ENCODE data around the gene KDM1A. TPM values are rescaled to one million over a fixed set of nuclear protein-coding genes. Genes with fewer than 3 reads are reported as not detected.
"Not testable (repeated sequence)": the region's sequence is repeated elsewhere in the genome, so short reads cannot be mapped to it uniquely, and the experiment has no call there.

The KDM1A gene
- total RNA-seq = 100 to 1,000 TPM in 7 of 8 experiments, 10 to 100 TPM in 1; 64.1 to 405 (median 158) TPM

- peak; percentile 96 to 98 (median 97) for ATAC-seq (replicated peaks in 6 of 8)
- peak within 1 kb of the TSS; percentile 94 to 95 for H3K27ac ChIP-seq
- H3K4me1 ChIP-seq (replicated peaks in 1 of 2) = peaks cover 0 to 5% of the 10 kb centered on the region in 2 donors
- in situ Hi-C loops (cut with MboI; ENCODE audit: low pct_unique_long_range_greater_than_20kb in 2 of 9, low sequenced_read_pairs in 9 of 9, unreplicated experiment in 9 of 9) = no loop called here
- H3K4me3 ChIP-seq = peak within 1 kb of the TSS; percentile 58 to 84 (median 74)
- 0 to 2% (median 0%) methylated on average over 1 to 33 of the region's 85 CpGs; no CpG with 5 or more reads in 1 of the 10 experiments for WGBS, 10 experiments
These were observed at the start of gene KDM1A for GRCh38 chr1:23019094-23019862. TSS of gene KDM1A (plus strand) at chr1:23019468. CDS start at chr1:23019597, 129 bp downstream.

- WGBS, 10 experiments = 29 to 100% (median 78%) methylated on average over 1 to 2 of the region's 2 CpGs; no CpG with 5 or more reads in 1 of the 10 experiments
These were observed 49.2 kb upstream of the KDM1A start for GRCh38 chr1:22970096-22970495.

GRCh38 chr1:22971161-22971560, 48.1 kb upstream of the KDM1A start:
- H3K4me1 ChIP-seq (replicated peaks in 1 of 2) = peaks cover 16 to 18% of the 10 kb centered on the region in 2 donors
- peak in 4 of 8 experiments; percentile 15 to 42 (median 28) for ATAC-seq (replicated peaks in 6 of 8)
- H3K27ac ChIP-seq = peak overlapping the region; percentile 13 to 64
- H3K4me3 ChIP-seq = no peak overlapping the region
- WGBS, 10 experiments = 0 to 40% (median 17%) methylated on average over 1 to 2 of the region's 3 CpGs; no CpG with 5 or more reads in 5 of the 10 experiments
- in situ Hi-C loops (cut with MboI; ENCODE audit: low pct_unique_long_range_greater_than_20kb in 2 of 9, low sequenced_read_pairs in 9 of 9, unreplicated experiment in 9 of 9) = loop anchor here in 1 of 9 experiments (10.0 kb wide), 1 partner anchor 214 kb away; no protein-coding TSS in a partner anchor

More at GRCh38 chr1:22970096-22970495, 49.2 kb upstream of the KDM1A start:
- Histone ChIP-seq H3K4me3 (no peak overlapping the region), H3K27ac (no peak overlapping the region), H3K4me1 (replicated peaks in 1 of 2) (peaks cover 16% of the 10 kb centered on the region in 2 donors)
- in situ Hi-C loops (cut with MboI; ENCODE audit: low pct_unique_long_range_greater_than_20kb in 2 of 9, low sequenced_read_pairs in 9 of 9, unreplicated experiment in 9 of 9) = loop anchor here in 1 of 9 experiments (10.0 kb wide), 1 partner anchor 215 kb away; no protein-coding TSS in a partner anchor
- ATAC-seq (replicated peaks in 6 of 8) = no peak

GRCh38 chr1:22971611-22972405, 47.5 kb upstream of the KDM1A start:
- ATAC-seq (replicated peaks in 6 of 8) = peak; percentile 31 to 80 (median 58)
- in situ Hi-C loops (cut with MboI; ENCODE audit: low pct_unique_long_range_greater_than_20kb in 2 of 9, low sequenced_read_pairs in 9 of 9, unreplicated experiment in 9 of 9) = loop anchor here in 1 of 9 experiments (10.0 kb wide), 1 partner anchor 213 kb away; no protein-coding TSS in a partner anchor
- Histone ChIP-seq H3K27ac (peak overlapping the region in 1 of 2 donors; percentile 64), H3K4me1 (replicated peaks in 1 of 2) (peaks cover 16 to 19% of the 10 kb centered on the region in 2 donors), H3K4me3 (no peak overlapping the region)
- WGBS, 10 experiments = 0 to 83% (median 64%) methylated on average over 1 to 5 of the region's 5 CpGs; no CpG with 5 or more reads in 3 of the 10 experiments

- Histone ChIP-seq H3K4me3 (no peak within 1 kb of the TSS), H3K27ac (peak within 1 kb of the TSS in 1 of 2 donors; percentile 64), H3K4me1 (replicated peaks in 1 of 2) (peaks cover 16 to 19% of the 10 kb centered on the region in 2 donors)
- no peak for ATAC-seq (replicated peaks in 6 of 8)
- in situ Hi-C loops (cut with MboI; ENCODE audit: low pct_unique_long_range_greater_than_20kb in 2 of 9, low sequenced_read_pairs in 9 of 9, unreplicated experiment in 9 of 9) = loop anchor here in 1 of 9 experiments (10.0 kb wide), 1 partner anchor 212 kb away; no protein-coding TSS in a partner anchor
- 37 to 85% (median 80%) methylated on average over 2 to 3 of the region's 5 CpGs; no CpG with 5 or more reads in 7 of the 10 experiments for WGBS, 10 experiments
These were observed 46.5 kb upstream of the KDM1A start, which contains the start of gene LACTBL1 for GRCh38 chr1:22972760-22973159. TSS of gene LACTBL1 (minus strand) at chr1:22972866. CDS start at chr1:22972316, 550 bp downstream.

GRCh38 chr1:22975694-22976093, 43.6 kb upstream of the KDM1A start:
- in situ Hi-C loops (cut with MboI; ENCODE audit: low pct_unique_long_range_greater_than_20kb in 2 of 9, low sequenced_read_pairs in 9 of 9, unreplicated experiment in 9 of 9) = loop anchor here in 3 of 9 experiments (10.0 to 25.0 kb wide), 2 partner anchors 209 to 212 kb away; no protein-coding TSS in a partner anchor
- H3K27ac ChIP-seq = no peak overlapping the region
- 58 to 100% (median 97%) methylated on average over 1 to 3 of the region's 3 CpGs; no CpG with 5 or more reads in 5 of the 10 experiments for WGBS, 10 experiments
- no peak overlapping the region for H3K4me3 ChIP-seq
- H3K4me1 ChIP-seq (replicated peaks in 1 of 2) = peaks cover 14 to 15% of the 10 kb centered on the region in 2 donors
- no peak for ATAC-seq (replicated peaks in 6 of 8)

- 0 to 100% (median 85%) methylated on average over 1 to 4 of the region's 4 CpGs; no CpG with 5 or more reads in 3 of the 10 experiments for WGBS, 10 experiments
- H3K4me1 ChIP-seq (replicated peaks in 1 of 2) = peaks cover 11% of the 10 kb centered on the region in 2 donors
- no peak for ATAC-seq (replicated peaks in 6 of 8)
- in situ Hi-C loops (cut with MboI; ENCODE audit: low pct_unique_long_range_greater_than_20kb in 2 of 9, low sequenced_read_pairs in 9 of 9, unreplicated experiment in 9 of 9) = loop anchor here in 3 of 9 experiments (10.0 to 25.0 kb wide), 2 partner anchors 209 to 211 kb away; no protein-coding TSS in a partner anchor
- H3K27ac ChIP-seq = no peak overlapping the region
- no peak overlapping the region for H3K4me3 ChIP-seq
These were observed 43.2 kb upstream of the KDM1A start for GRCh38 chr1:22976127-22976460.

- Histone ChIP-seq H3K27ac (no peak overlapping the region), H3K4me3 (no peak overlapping the region), H3K4me1 (replicated peaks in 1 of 2) (peaks cover 5 to 6% of the 10 kb centered on the region in 2 donors)
- WGBS, 10 experiments = 0 to 60% (median 39%) methylated on average over 1 to 9 of the region's 9 CpGs; no CpG with 5 or more reads in 1 of the 10 experiments
- in situ Hi-C loops (cut with MboI; ENCODE audit: low pct_unique_long_range_greater_than_20kb in 2 of 9, low sequenced_read_pairs in 9 of 9, unreplicated experiment in 9 of 9) = loop anchor here in 3 of 9 experiments (10.0 to 25.0 kb wide), 2 partner anchors 208 to 211 kb away; no protein-coding TSS in a partner anchor
- peak; percentile 79 to 96 (median 87) for ATAC-seq (replicated peaks in 6 of 8)
These were observed 42.6 kb upstream of the KDM1A start for GRCh38 chr1:22976461-22977243.

- in situ Hi-C loops (cut with MboI; ENCODE audit: low pct_unique_long_range_greater_than_20kb in 2 of 9, low sequenced_read_pairs in 9 of 9, unreplicated experiment in 9 of 9) = loop anchor here in 3 of 9 experiments (10.0 to 25.0 kb wide), 2 partner anchors 207 to 209 kb away; no protein-coding TSS in a partner anchor
- H3K27ac ChIP-seq = no peak overlapping the region
- peak in 2 of 8 experiments; percentile 4 to 11 for ATAC-seq (replicated peaks in 6 of 8)
- peaks cover 0 to 4% of the 10 kb centered on the region in 2 donors for H3K4me1 ChIP-seq (replicated peaks in 1 of 2)
- 86 to 100% (median 94%) methylated on average over 1 to 3 of the region's 3 CpGs; no CpG with 5 or more reads in 2 of the 10 experiments for WGBS, 10 experiments
- H3K4me3 ChIP-seq = no peak overlapping the region
These were observed 41.0 kb upstream of the KDM1A start for GRCh38 chr1:22978299-22978698.

GRCh38 chr1:22980471-22980790, 38.8 kb upstream of the KDM1A start:
- not testable (repeated sequence) for ATAC-seq (replicated peaks in 6 of 8); H3K4me3 ChIP-seq; H3K27ac ChIP-seq; H3K4me1 ChIP-seq (replicated peaks in 1 of 2)
- in situ Hi-C loops (cut with MboI; ENCODE audit: low pct_unique_long_range_greater_than_20kb in 2 of 9, low sequenced_read_pairs in 9 of 9, unreplicated experiment in 9 of 9) = loop anchor here in 3 of 9 experiments (10.0 to 25.0 kb wide), 2 partner anchors 94 to 207 kb away; no protein-coding TSS in a partner anchor
- 30 to 100% (median 64%) methylated on average over 1 to 3 of the region's 3 CpGs; no CpG with 5 or more reads in 2 of the 10 experiments for WGBS, 10 experiments

- WGBS, 10 experiments = 20 to 98% (median 75%) methylated on average over 1 to 4 of the region's 4 CpGs; no CpG with 5 or more reads in 2 of the 10 experiments
These were observed 35.3 kb upstream of the KDM1A start for GRCh38 chr1:22983944-22984343.

More at GRCh38 chr1:22983944-22984343, 35.3 kb upstream of the KDM1A start:
- Histone ChIP-seq H3K4me3 (no peak overlapping the region), H3K4me1 (replicated peaks in 1 of 2) (peaks cover 0 to 3% of the 10 kb centered on the region in 2 donors), H3K27ac (no peak overlapping the region)
- in situ Hi-C loops (cut with MboI; ENCODE audit: low pct_unique_long_range_greater_than_20kb in 2 of 9, low sequenced_read_pairs in 9 of 9, unreplicated experiment in 9 of 9) = loop anchor here in 3 of 9 experiments (10.0 to 25.0 kb wide), 2 partner anchors 91 to 203 kb away; no protein-coding TSS in a partner anchor
- ATAC-seq (replicated peaks in 6 of 8) = no peak

Measured in motor neuron (in vitro differentiated cells).